Neural progenitor cell (in vitro differentiated cells): ENCODE data around the gene PILRB.

Source experiments
- CTCF ChIP-seq: fragments of 200-600 bp; sonication (generic); IDR thresholded peaks from 2 replicates; pipeline ENCODE4 v1.5.1; 2017; ENCODE audit warnings: antibody characterized with exemption, mild to moderate bottlenecking
- EZH2phosphoT487 ChIP-seq: fragments of 200-600 bp; sonication (generic); IDR thresholded peaks from 2 replicates; pipeline ENCODE4 v1.6.1; 2017; ENCODE audit warnings: antibody characterized with exemption

GRCh38 chr7:100390286-100391009 is 32.5 kb downstream of the PILRB start:
- TF ChIP-seq CTCF = no peak
- no peak for TF ChIP-seq EZH2phosphoT487
